ENCODE data around the gene IGFBP2.

Gene IGFBP2

GRCh38 chr2:216710551-216711301 lies 77.5 kb downstream of the IGFBP2 start:
- TF ChIP-seq EZH2phosphoT487 (IDR thresholded peaks at IDR 0.05; ENCODE audit: low read depth) (no peak), CTCF (IDR thresholded peaks at IDR 0.05; ENCODE audit: low read depth, low read length) (no peak)
- Histone ChIP-seq H3K4me2 (ENCODE audit: low read length) (no peak overlapping the region), H3K27ac (ENCODE audit: low read length) (no peak overlapping the region), H3K36me3 (replicated peaks; ENCODE audit: low read depth, low read length) (no peaks in the 10 kb centered on the region), H3K27me3 (ENCODE audit: low read depth, low read length) (peaks cover 4% of the 10 kb centered on the region; the same call in 1 of the 2 replicates), H3K4me1 (ENCODE audit: low read length) (no peaks in the 10 kb centered on the region), H3K4me3 (ENCODE audit: low read length) (no peak overlapping the region), H3K9ac (ENCODE audit: low read length) (no peak overlapping the region), H4K20me1 (ENCODE audit: insufficient read depth, low read length) (no peaks in the 10 kb centered on the region), H3K79me2 (ENCODE audit: low read length) (no peaks in the 10 kb centered on the region), H2AFZ (ENCODE audit: low read depth, low read length) (no peak overlapping the region), H3K9me3 (ENCODE audit: insufficient read depth, low read length) (no peaks in the 10 kb centered on the region)

- no peak overlapping the region for H2AFZ ChIP-seq (ENCODE audit: low read depth, low read length)
- peaks cover 4% of the 10 kb centered on the region; the same call in 1 of the 2 replicates for H3K27me3 ChIP-seq (ENCODE audit: low read depth, low read length)
- no peaks in the 10 kb centered on the region for H3K9me3 ChIP-seq (ENCODE audit: insufficient read depth, low read length)
- TF ChIP-seq EZH2phosphoT487 (IDR thresholded peaks at IDR 0.05; ENCODE audit: low read depth) (no peak), CTCF (IDR thresholded peaks at IDR 0.05; ENCODE audit: low read depth, low read length) (no peak)
- no peaks in the 10 kb centered on the region for H3K36me3 ChIP-seq (replicated peaks; ENCODE audit: low read depth, low read length)
- H3K9ac ChIP-seq (ENCODE audit: low read length) = no peak overlapping the region
- H3K79me2 ChIP-seq (ENCODE audit: low read length) = no peaks in the 10 kb centered on the region
- no peak overlapping the region for H3K27ac ChIP-seq (ENCODE audit: low read length)
- H3K4me1 ChIP-seq (ENCODE audit: low read length) = no peaks in the 10 kb centered on the region
- no peaks in the 10 kb centered on the region for H4K20me1 ChIP-seq (ENCODE audit: insufficient read depth, low read length)
- H3K4me3 ChIP-seq (ENCODE audit: low read length) = no peak overlapping the region
- no peak overlapping the region for H3K4me2 ChIP-seq (ENCODE audit: low read length)
These were observed 78.1 kb downstream of the IGFBP2 start for GRCh38 chr2:216711348-216711747.

GRCh38 chr2:216713691-216714336 lies 80.6 kb downstream of the IGFBP2 start:
- no peak overlapping the region for H3K4me3 ChIP-seq (ENCODE audit: low read length)
- H3K9ac ChIP-seq (ENCODE audit: low read length) = no peak overlapping the region
- H3K9me3 ChIP-seq (ENCODE audit: insufficient read depth, low read length) = no peaks in the 10 kb centered on the region
- no peak overlapping the region for H3K27ac ChIP-seq (ENCODE audit: low read length)
- no peaks in the 10 kb centered on the region for H3K79me2 ChIP-seq (ENCODE audit: low read length)
- no peaks in the 10 kb centered on the region for H3K36me3 ChIP-seq (replicated peaks; ENCODE audit: low read depth, low read length)
- H3K4me1 ChIP-seq (ENCODE audit: low read length) = no peaks in the 10 kb centered on the region
- TF ChIP-seq CTCF (IDR thresholded peaks at IDR 0.05; ENCODE audit: low read depth, low read length) (no peak), EZH2phosphoT487 (IDR thresholded peaks at IDR 0.05; ENCODE audit: low read depth) (no peak)
- H4K20me1 ChIP-seq (ENCODE audit: insufficient read depth, low read length) = no peaks in the 10 kb centered on the region
- peaks cover 4% of the 10 kb centered on the region; the same call in 1 of the 2 replicates for H3K27me3 ChIP-seq (ENCODE audit: low read depth, low read length)
- no peak overlapping the region for H2AFZ ChIP-seq (ENCODE audit: low read depth, low read length)
- H3K4me2 ChIP-seq (ENCODE audit: low read length) = no peak overlapping the region
